NCI-H82 treated with DMSO at 0.1 percent for 48 hours (cell line): ENCODE results near the gene GOLGA7B.

ENCODE experiments used
- DNase-seq: peaks from one replicate; lab custom pipeline; 2025; ENCODE audit not compliant: unreplicated experiment; lab: John Stamatoyannopoulos, UW

Gene GOLGA7B

GRCh38 chr10:97892506-97892905, 42.9 kb downstream of the GOLGA7B start:
- DNase-seq, result no peak

- DNase-seq, result no peak
Measured at GRCh38 chr10:97892939-97893338, 43.3 kb downstream of the GOLGA7B start.

GRCh38 chr10:97894092-97894491, 44.4 kb downstream of the GOLGA7B start:
- DNase-seq, result no peak

GRCh38 chr10:97895084-97895483, 45.4 kb downstream of the GOLGA7B start:
- DNase-seq, result no peak

- no peak for DNase-seq
Measured at GRCh38 chr10:97895915-97896314, 46.3 kb downstream of the GOLGA7B start.

GRCh38 chr10:97896756-97897358, 47.2 kb downstream of the GOLGA7B start:
- DNase-seq, result no peak

- DNase-seq, result no peak
Measured at GRCh38 chr10:97898429-97898828, 48.8 kb downstream of the GOLGA7B start.

- DNase-seq, result no peak
Measured at GRCh38 chr10:97901381-97901780, 51.7 kb downstream of the GOLGA7B start.

GRCh38 chr10:97903128-97904017, 53.7 kb downstream of the GOLGA7B start:
- DNase-seq, result peak; percentile 27

- no peak for DNase-seq
Measured at GRCh38 chr10:97904018-97904381, 54.4 kb downstream of the GOLGA7B start.

- DNase-seq, result no peak
Measured at GRCh38 chr10:97904576-97904975, 54.9 kb downstream of the GOLGA7B start.

- no peak for DNase-seq
Measured at GRCh38 chr10:97905276-97905675, 55.6 kb downstream of the GOLGA7B start.

- DNase-seq, result no peak
Measured at GRCh38 chr10:97907211-97907610, 57.6 kb downstream of the GOLGA7B start.

- no peak for DNase-seq
Measured at GRCh38 chr10:97907830-97908229, 58.2 kb downstream of the GOLGA7B start.

- no peak for DNase-seq
Measured at GRCh38 chr10:97910661-97911060, 61.0 kb downstream of the GOLGA7B start.

- no peak for DNase-seq
Measured at GRCh38 chr10:97911217-97911616, 61.6 kb downstream of the GOLGA7B start.

- DNase-seq, result no peak
Measured at GRCh38 chr10:97913193-97913592, 63.5 kb downstream of the GOLGA7B start.

GRCh38 chr10:97913614-97914013, 64.0 kb downstream of the GOLGA7B start:
- no peak for DNase-seq

- no peak for DNase-seq
Measured at GRCh38 chr10:97914171-97914836, 64.7 kb downstream of the GOLGA7B start.

GRCh38 chr10:97914837-97915211, 65.2 kb downstream of the GOLGA7B start:
- peak; percentile 13 for DNase-seq

- DNase-seq, result no peak
Measured at GRCh38 chr10:97915346-97916131, 65.9 kb downstream of the GOLGA7B start.
